Spleen (tissue), 11 donors: ENCODE measurements around the gene TESPA1. TPM values are rescaled to one million over a fixed set of nuclear protein-coding genes. Genes with fewer than 3 reads are reported as not detected.

Experiments used
- DNase-seq: peaks from one replicate; pipeline ENCODE4 v3.0.0-alpha.2; 2020
- H3K27ac ChIP-seq, 8 donors: fragments of 200-600 bp; sonication (generic) in 7 of 8; 1 replicate in 4 of 8; 2 replicates in 4 of 8; pipeline versions ENCODE4 v1.5.0 to v1.8.0; 2016 to 2021; ENCODE audit warnings: inconsistent platforms in 4 of 8, mild to moderate bottlenecking in 4 of 8, moderate library complexity in 1 of 8
- H3K27me3 ChIP-seq, 7 donors: fragments of 200-600 bp; sonication (generic) in 6 of 7; replicated peaks in 1 of 7; 1 replicate in 4 of 7; 2 replicates in 3 of 7; pipeline versions ENCODE4 v1.5.0 to v1.8.0; 2016 to 2021; ENCODE audit warnings: inconsistent platforms in 3 of 7, mild to moderate bottlenecking in 1 of 7
- H3K36me3 ChIP-seq, 6 donors: fragments of 200-600 bp; sonication (generic) in 5 of 6; 1 replicate in 4 of 6; 2 replicates in 2 of 6; pipeline versions ENCODE4 v1.5.0 to v1.8.0; 2016 to 2021; ENCODE audit warnings: inconsistent platforms in 2 of 6
- H3K4me1 ChIP-seq, 6 donors: fragments of 200-600 bp; sonication (generic) in 5 of 6; 1 replicate in 3 of 6; 2 replicates in 3 of 6; pipeline versions ENCODE4 v1.5.0 to v1.8.0; 2016 to 2021; ENCODE audit warnings: inconsistent platforms in 3 of 6
- H3K4me3 ChIP-seq, 8 donors: fragments of 200-600 bp; sonication (generic) in 7 of 8; 1 replicate in 4 of 8; 2 replicates in 4 of 8; pipeline versions ENCODE4 v1.5.0 to v1.8.0; 2016 to 2021; ENCODE audit warnings: inconsistent platforms in 4 of 8, mild to moderate bottlenecking in 4 of 8, moderate library complexity in 2 of 8
- H3K9me3 ChIP-seq, 8 donors: fragments of 200-600 bp; sonication (generic) in 7 of 8; 1 replicate in 4 of 8; 2 replicates in 4 of 8; pipeline versions ENCODE4 v1.5.0 to v1.8.0; 2016 to 2021; ENCODE audit warnings: inconsistent platforms in 4 of 8
- CTCF ChIP-seq, 11 experiments: fragments of 200-600 bp in 7 of 11; fragments of 450-650 bp in 4 of 11; sonication (generic) in 4 of 11; IDR thresholded peaks in 8 of 11; conservative IDR thresholded peaks in 3 of 11; 1 replicate in 7 of 11; 2 replicates in 4 of 11; pipeline versions ENCODE4 v1.4.0 to v1.8.0; 2016 to 2021; ENCODE audit warnings: antibody characterized with exemption in 11 of 11, inconsistent platforms in 4 of 11, mild to moderate bottlenecking in 1 of 11
- POLR2A ChIP-seq, 3 donors: fragments of 450-650 bp; IDR thresholded peaks; one replicate each; pipeline ENCODE4 v1.5.1; 2017; ENCODE audit warnings: antibody characterized with exemption in 3 of 3, mild to moderate bottlenecking in 1 of 3
- POLR2AphosphoS5 ChIP-seq, 3 donors: sonication (generic); formaldehyde crosslinking; IDR thresholded peaks; one replicate each; pipeline ENCODE4 v1.5.1; 2017; ENCODE audit warnings: antibody characterized with exemption in 3 of 3
- WGBS, 5 donors: extraction: QIAGEN DNeasy Blood & Tissue Kit in 3 of 5; methylation state at CpG; one replicate each; pipeline versions ENCODE4 v1.1.5 to v1.1.7; 2013 to 2018; 5-methylcytosine and 5-hydroxymethylcytosine counted together
- intact Hi-C: fragments of 100-400 bp; cut with DNase I; formaldehyde crosslinking; loops from one replicate; pipeline ENCODE4 v1.15.0; 2023; ENCODE audit warnings: low total_unique reads
- polyA plus RNA-seq, 3 donors: library from polyadenylated mRNA; stranded (reverse); fragments of 200-250 nt; gene quantifications; one replicate each; pipeline ENCODE4 v1.2.1, GENCODE V29; 2013
- total RNA-seq, 7 donors: library from RNA; depleted of rRNA in 3 of 7; stranded (reverse); fragments of >200 nt in 3 of 7; fragmentation: NEBNext Ultra II Directional in 4 of 7; extraction: Animal tissue kit (Norgen Biotek cat#: 25700) in 4 of 7; gene quantifications; one replicate each; pipeline versions ENCODE4 v1.1.0 to v1.2.1, GENCODE V29; 2016 to 2021
- donor health status: healthy with polysubstance abuse.
- donor health status: DM: no; HTN: no; CAD: no; lungs with moderate emphysema.
- donor health status: DM: no; HTN: no; CAD: no.
- donor health status: Bipolar disorder and iron deficiency.
- donor health status: healthy.
- donor health status: DM: no; HTN: no; CAD: no.
- donor health status: DM: yes; HTN: yes; CAD: no.

The TESPA1 gene
- total and polyA plus RNA-seq, 10 donors, result 7.3 to 16.8 (median 13.4) TPM

- WGBS, 5 donors, result 92 to 100% (median 96%) methylated on average over 1 of the region's 1 CpG
- H3K4me3 ChIP-seq, result no peak overlapping the region
- H3K36me3 ChIP-seq, result no peaks in the 10 kb centered on the region
- no peaks in the 10 kb centered on the region for H3K4me1 ChIP-seq
- H3K9me3 ChIP-seq, result peaks cover 0 to 30% (median 23%) of the 10 kb centered on the region in 8 donors
- TF ChIP-seq POLR2A (IDR thresholded peaks at IDR 0.05) (no peak), CTCF (IDR thresholded peaks at IDR 0.05 in 8 of 11, conservative IDR thresholded peaks at IDR 0.05 in 3 of 11) (no peak), POLR2AphosphoS5 (IDR thresholded peaks at IDR 0.05) (no peak)
- H3K27me3 ChIP-seq, result no peaks in the 10 kb centered on the region
- H3K27ac ChIP-seq, result no peak overlapping the region
- DNase-seq, result no peak
- intact Hi-C loops, result no loop called here
These were observed 58.3 kb downstream of the TESPA1 start for GRCh38 chr12:54926246-54926645.

GRCh38 chr12:54924972-54925707 is 59.4 kb downstream of the TESPA1 start:
- DNase-seq, result no peak
- intact Hi-C loops, result no loop called here
- Histone ChIP-seq H3K4me3 (no peak overlapping the region), H3K27ac (no peak overlapping the region), H3K36me3 (no peaks in the 10 kb centered on the region), H3K9me3 (peaks cover 0 to 19% (median 12%) of the 10 kb centered on the region in 8 donors), H3K27me3 (no peaks in the 10 kb centered on the region), H3K4me1 (no peaks in the 10 kb centered on the region)
- TF ChIP-seq POLR2AphosphoS5 (IDR thresholded peaks at IDR 0.05) (no peak), CTCF (IDR thresholded peaks at IDR 0.05 in 8 of 11, conservative IDR thresholded peaks at IDR 0.05 in 3 of 11) (no peak), POLR2A (IDR thresholded peaks at IDR 0.05) (no peak)
- WGBS, 5 donors, result 67 to 76% (median 71%) methylated on average over 8 of the region's 8 CpGs

- H3K27me3 ChIP-seq, result peaks cover 0 to 9% (median 0%) of the 10 kb centered on the region in 7 donors
- no peak overlapping the region for H3K27ac ChIP-seq
- no peak for DNase-seq
- TF ChIP-seq POLR2AphosphoS5 (IDR thresholded peaks at IDR 0.05), result no peak
- TF ChIP-seq POLR2A (IDR thresholded peaks at IDR 0.05), result no peak
- no peak for TF ChIP-seq CTCF (IDR thresholded peaks at IDR 0.05 in 8 of 11, conservative IDR thresholded peaks at IDR 0.05 in 3 of 11)
- no peaks in the 10 kb centered on the region for H3K36me3 ChIP-seq
- no peaks in the 10 kb centered on the region for H3K4me1 ChIP-seq
- intact Hi-C loops, result no loop called here
- H3K9me3 ChIP-seq, result peaks cover 0 to 5% (median 0%) of the 10 kb centered on the region in 8 donors
- no peak overlapping the region for H3K4me3 ChIP-seq
- 87 to 93% (median 91%) methylated on average over 21 of the region's 21 CpGs for WGBS, 5 donors
These were observed 67.5 kb downstream of the TESPA1 start for GRCh38 chr12:54917001-54917488.

Other genes with a start within 250 kb of the TESPA1 start
- gene MUCL1, start 130.2 kb downstream of the TESPA1 start, total RNA-seq, result not detected
- not detected for gene MUCL1, start 130.2 kb downstream of the TESPA1 start, polyA plus RNA-seq
- gene NEUROD4, start 35.2 kb upstream of the TESPA1 start, total RNA-seq, result not detected
- gene NEUROD4, start 35.2 kb upstream of the TESPA1 start, polyA plus RNA-seq, result not detected
- not detected for gene OR9K2, start 141.6 kb upstream of the TESPA1 start, total RNA-seq
- not detected for gene OR9K2, start 141.6 kb upstream of the TESPA1 start, polyA plus RNA-seq
- not detected for gene OR10A7, start 236.3 kb upstream of the TESPA1 start, total RNA-seq
- gene OR10A7, start 236.3 kb upstream of the TESPA1 start, polyA plus RNA-seq, result not detected